ENCODE data around the gene EDDM13. TPM values are rescaled to one million over a fixed set of nuclear protein-coding genes. Genes with fewer than 3 reads are reported as not detected.

Gene EDDM13
- total and polyA plus RNA-seq, 2 of the 13 experiments (the other 11 are each of a cell fraction or from before 2014, with no cell fraction given): not detected

DNA sequence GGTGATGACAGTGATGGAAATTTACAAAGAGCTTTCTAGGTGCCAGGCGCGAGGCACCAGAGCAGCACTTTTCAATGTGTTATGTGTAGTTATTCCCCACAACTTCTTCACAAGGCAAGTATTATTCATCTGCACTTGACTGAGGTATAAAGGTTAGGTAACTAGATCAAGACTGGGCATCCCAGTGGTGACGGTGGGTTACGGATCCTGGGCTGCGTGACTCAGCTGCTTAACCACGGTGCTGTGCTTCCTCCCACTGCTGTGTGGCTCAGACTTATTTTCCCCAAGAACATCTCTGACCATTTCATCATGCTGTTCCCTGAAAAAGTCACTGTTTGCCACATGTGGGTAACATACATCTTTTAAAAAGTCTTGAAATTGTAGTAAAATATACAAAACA is 19.3 kb downstream of the EDDM13 start:
- CTCF ChIA-PET (ENCODE audit: low intra/inter-chr PET ratio, low total read pairs): no interaction called here

DNA sequence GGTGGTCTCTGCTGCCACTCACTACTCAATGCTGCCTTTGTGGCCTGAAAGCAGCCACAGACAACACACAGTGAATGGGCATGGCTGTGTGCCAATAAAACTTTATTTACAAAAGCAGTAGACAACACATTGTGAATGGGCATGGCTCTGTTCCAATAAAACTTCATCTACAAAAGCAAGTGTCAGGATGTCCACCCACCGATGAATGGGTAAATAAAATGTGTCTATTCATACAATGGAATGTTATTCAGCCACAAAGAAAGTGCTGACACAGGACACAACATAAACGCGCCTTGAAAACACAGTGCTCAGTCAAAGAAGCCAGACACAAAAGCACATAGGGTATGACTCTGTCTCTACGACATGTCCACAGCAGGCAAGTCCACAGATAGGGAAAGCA is 22.0 kb downstream of the EDDM13 start:
- intact Hi-C loops (cut with micrococcal nuclease; ENCODE audit: unreplicated experiment): no loop called here
- H3K4me2 ChIP-seq (ENCODE audit: low read depth, low read length): no peak overlapping the region
- H3K27ac ChIP-seq (ENCODE audit: extremely low read length, insufficient read depth, low read length): no peak overlapping the region
- no peaks in the 10 kb centered on the region for H4K20me1 ChIP-seq (ENCODE audit: insufficient read depth, low read length)
- H3K27me3 ChIP-seq (ENCODE audit: control insufficient read depth in 1 of 2, insufficient read depth in 2 of 2, low read length in 2 of 2): no peaks in the 10 kb centered on the region
- no TSS peak for BruUV-seq (replicated peaks)
- no peaks in the 10 kb centered on the region for H3K4me1 ChIP-seq (ENCODE audit: insufficient read depth, low read length)
- no peak overlapping the region for H3K9ac ChIP-seq (ENCODE audit: insufficient read depth, low read depth, low read length)
- no peak for FAIRE-seq
- no peaks in the 10 kb centered on the region for H3K79me2 ChIP-seq (ENCODE audit: insufficient read depth, low read length)
- ChIA-PET CTCF (ENCODE audit: low intra/inter-chr PET ratio, low total read pairs) (no interaction called here), POLR2A (no interaction called here)
- peaks cover 9 to 17% of the 10 kb centered on the region in 2 experiments; a peak in 3 of 5 replicates for H3K36me3 ChIP-seq (replicated peaks in 1 of 2; ENCODE audit: control insufficient read depth in 1 of 2, insufficient read depth in 2 of 2, low read length in 2 of 2)
- no peak for DNase-seq (ENCODE audit: low spot score)
- no peak overlapping the region for H2AFZ ChIP-seq (ENCODE audit: low read length)
- H3K9me3 ChIP-seq (ENCODE audit: low read length): no peaks in the 10 kb centered on the region
- in situ Hi-C loops (cut with HindIII; ENCODE audit: extremely low pct_ligation_motif_present, low pct_unique_long_range_greater_than_20kb): no loop called here
- H3K4me3 ChIP-seq (replicated peaks in 1 of 3; ENCODE audit: insufficient read depth in 1 of 3, low read depth in 2 of 3, low read length in 3 of 3): no peak overlapping the region
- ATAC-seq: no peak
- 91% methylated on average over 4 of the region's 4 CpGs for WGBS (ENCODE audit: low lambda C conversion rate)
- TF ChIP-seq AKAP8 (CRISPR knock-in tag; IDR thresholded peaks at IDR 0.05): no peak
- TF ChIP-seq MAFF (IDR thresholded peaks at IDR 0.05; ENCODE audit: low read depth, low read length): peak; percentile 31; the same call in 1 of the 2 replicates
- TF ChIP-seq ZNF234 (CRISPR knock-in tag; conservative IDR thresholded peaks at IDR 0.05): no peak
- no peak for TF ChIP-seq ZNF737 (CRISPR knock-in tag; IDR thresholded peaks at IDR 0.05; ENCODE audit: borderline replicate concordance)
- no peak for TF ChIP-seq RORA (CRISPR knock-in tag; IDR thresholded peaks at IDR 0.05)
- TF ChIP-seq KDM6A (CRISPR knock-in tag; IDR thresholded peaks at IDR 0.05; ENCODE audit: low read depth): no peak
- TF ChIP-seq, protein P1, sequence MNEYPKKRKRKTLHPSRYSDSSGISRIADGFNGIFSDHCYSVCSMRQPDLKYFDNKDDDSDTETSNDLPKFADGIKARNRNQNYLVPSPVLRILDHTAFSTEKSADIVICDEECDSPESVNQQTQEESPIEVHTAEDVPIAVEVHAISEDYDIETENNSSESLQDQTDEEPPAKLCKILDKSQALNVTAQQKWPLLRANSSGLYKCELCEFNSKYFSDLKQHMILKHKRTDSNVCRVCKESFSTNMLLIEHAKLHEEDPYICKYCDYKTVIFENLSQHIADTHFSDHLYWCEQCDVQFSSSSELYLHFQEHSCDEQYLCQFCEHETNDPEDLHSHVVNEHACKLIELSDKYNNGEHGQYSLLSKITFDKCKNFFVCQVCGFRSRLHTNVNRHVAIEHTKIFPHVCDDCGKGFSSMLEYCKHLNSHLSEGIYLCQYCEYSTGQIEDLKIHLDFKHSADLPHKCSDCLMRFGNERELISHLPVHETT (CRISPR knock-in tag; conservative IDR thresholded peaks at IDR 0.05): no peak
- TF ChIP-seq, protein P2, sequence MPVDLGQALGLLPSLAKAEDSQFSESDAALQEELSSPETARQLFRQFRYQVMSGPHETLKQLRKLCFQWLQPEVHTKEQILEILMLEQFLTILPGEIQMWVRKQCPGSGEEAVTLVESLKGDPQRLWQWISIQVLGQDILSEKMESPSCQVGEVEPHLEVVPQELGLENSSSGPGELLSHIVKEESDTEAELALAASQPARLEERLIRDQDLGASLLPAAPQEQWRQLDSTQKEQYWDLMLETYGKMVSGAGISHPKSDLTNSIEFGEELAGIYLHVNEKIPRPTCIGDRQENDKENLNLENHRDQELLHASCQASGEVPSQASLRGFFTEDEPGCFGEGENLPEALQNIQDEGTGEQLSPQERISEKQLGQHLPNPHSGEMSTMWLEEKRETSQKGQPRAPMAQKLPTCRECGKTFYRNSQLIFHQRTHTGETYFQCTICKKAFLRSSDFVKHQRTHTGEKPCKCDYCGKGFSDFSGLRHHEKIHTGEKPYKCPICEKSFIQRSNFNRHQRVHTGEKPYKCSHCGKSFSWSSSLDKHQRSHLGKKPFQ (CRISPR knock-in tag; IDR thresholded peaks at IDR 0.05; ENCODE audit: insufficient replicate concordance): no peak
- TF ChIP-seq SMYD3 (CRISPR knock-in tag; IDR thresholded peaks at IDR 0.05): no peak
- TF ChIP-seq, protein P3, sequence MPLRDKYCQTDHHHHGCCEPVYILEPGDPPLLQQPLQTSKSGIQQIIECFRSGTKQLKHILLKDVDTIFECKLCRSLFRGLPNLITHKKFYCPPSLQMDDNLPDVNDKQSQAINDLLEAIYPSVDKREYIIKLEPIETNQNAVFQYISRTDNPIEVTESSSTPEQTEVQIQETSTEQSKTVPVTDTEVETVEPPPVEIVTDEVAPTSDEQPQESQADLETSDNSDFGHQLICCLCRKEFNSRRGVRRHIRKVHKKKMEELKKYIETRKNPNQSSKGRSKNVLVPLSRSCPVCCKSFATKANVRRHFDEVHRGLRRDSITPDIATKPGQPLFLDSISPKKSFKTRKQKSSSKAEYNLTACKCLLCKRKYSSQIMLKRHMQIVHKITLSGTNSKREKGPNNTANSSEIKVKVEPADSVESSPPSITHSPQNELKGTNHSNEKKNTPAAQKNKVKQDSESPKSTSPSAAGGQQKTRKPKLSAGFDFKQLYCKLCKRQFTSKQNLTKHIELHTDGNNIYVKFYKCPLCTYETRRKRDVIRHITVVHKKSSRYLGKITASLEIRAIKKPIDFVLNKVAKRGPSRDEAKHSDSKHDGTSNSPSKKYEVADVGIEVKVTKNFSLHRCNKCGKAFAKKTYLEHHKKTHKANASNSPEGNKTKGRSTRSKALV (CRISPR knock-in tag; IDR thresholded peaks at IDR 0.05): no peak
- no peak for TF ChIP-seq JUN (CRISPR knock-in tag; IDR thresholded peaks at IDR 0.05)
- TF ChIP-seq TARDBP (CRISPR knock-in tag; IDR thresholded peaks at IDR 0.05): no peak
- no peak for TF ChIP-seq ZNF180 (CRISPR knock-in tag; IDR thresholded peaks at IDR 0.05; ENCODE audit: borderline replicate concordance, low read depth)

More for the DNA sequence above, 19.3 kb downstream of the EDDM13 start:
- 97% methylated on average over 6 of the region's 6 CpGs for WGBS (ENCODE audit: low lambda C conversion rate)
- H3K27ac ChIP-seq (ENCODE audit: extremely low read length, insufficient read depth, low read length): no peak overlapping the region
- no peak for FAIRE-seq
- POLR2A ChIA-PET: no interaction called here
- TF ChIP-seq BRCA1 (CRISPR knock-in tag; IDR thresholded peaks at IDR 0.05): no peak
- no peak for TF ChIP-seq SALL1 (CRISPR knock-in tag; IDR thresholded peaks at IDR 0.05)
- no peak for TF ChIP-seq ZSCAN25 (CRISPR knock-in tag; IDR thresholded peaks at IDR 0.05)
- TF ChIP-seq TBX3 (IDR thresholded peaks at IDR 0.05; ENCODE audit: borderline replicate concordance): no peak
- TF ChIP-seq FOSL2 (CRISPR knock-in tag; IDR thresholded peaks at IDR 0.05): no peak
- TF ChIP-seq SRSF4 (IDR thresholded peaks at IDR 0.05; ENCODE audit: low read depth, low read length, poor library complexity, severe bottlenecking): no peak
- no peak for TF ChIP-seq ZNF251 (CRISPR knock-in tag; IDR thresholded peaks at IDR 0.05)
- TF ChIP-seq NONO (IDR thresholded peaks at IDR 0.05): no peak
- TF ChIP-seq NONO (CRISPR knock-in tag; conservative IDR thresholded peaks at IDR 0.05): no peak
- H3K4me3 ChIP-seq (replicated peaks in 1 of 3; ENCODE audit: insufficient read depth in 1 of 3, low read depth in 2 of 3, low read length in 3 of 3): no peak overlapping the region
- no peaks in the 10 kb centered on the region for H3K4me1 ChIP-seq (ENCODE audit: insufficient read depth, low read length)
- no peaks in the 10 kb centered on the region for H3K9me3 ChIP-seq (ENCODE audit: low read length)
- no peak overlapping the region for H3K4me2 ChIP-seq (ENCODE audit: low read depth, low read length)
- H4K20me1 ChIP-seq (ENCODE audit: insufficient read depth, low read length): no peaks in the 10 kb centered on the region
- intact Hi-C loops (cut with micrococcal nuclease; ENCODE audit: unreplicated experiment) (no loop called here), in situ Hi-C loops (cut with HindIII; ENCODE audit: extremely low pct_ligation_motif_present, low pct_unique_long_range_greater_than_20kb) (no loop called here)
- TSS peak; percentile 12 for BruUV-seq (replicated peaks)
- no peak for ATAC-seq
- H3K27me3 ChIP-seq (ENCODE audit: control insufficient read depth in 1 of 2, insufficient read depth in 2 of 2, low read length in 2 of 2): no peaks in the 10 kb centered on the region
- no peak overlapping the region for H2AFZ ChIP-seq (ENCODE audit: low read length)
- H3K9ac ChIP-seq (ENCODE audit: insufficient read depth, low read depth, low read length): no peak overlapping the region
- H3K79me2 ChIP-seq (ENCODE audit: insufficient read depth, low read length): no peaks in the 10 kb centered on the region
- H3K36me3 ChIP-seq (replicated peaks in 1 of 2; ENCODE audit: control insufficient read depth in 1 of 2, insufficient read depth in 2 of 2, low read length in 2 of 2): peaks cover 12 to 21% of the 10 kb centered on the region in 2 experiments; a peak in 3 of 5 replicates
- no peak for DNase-seq (ENCODE audit: low spot score)
